ENCODE results near the gene KRT79.

DNA sequence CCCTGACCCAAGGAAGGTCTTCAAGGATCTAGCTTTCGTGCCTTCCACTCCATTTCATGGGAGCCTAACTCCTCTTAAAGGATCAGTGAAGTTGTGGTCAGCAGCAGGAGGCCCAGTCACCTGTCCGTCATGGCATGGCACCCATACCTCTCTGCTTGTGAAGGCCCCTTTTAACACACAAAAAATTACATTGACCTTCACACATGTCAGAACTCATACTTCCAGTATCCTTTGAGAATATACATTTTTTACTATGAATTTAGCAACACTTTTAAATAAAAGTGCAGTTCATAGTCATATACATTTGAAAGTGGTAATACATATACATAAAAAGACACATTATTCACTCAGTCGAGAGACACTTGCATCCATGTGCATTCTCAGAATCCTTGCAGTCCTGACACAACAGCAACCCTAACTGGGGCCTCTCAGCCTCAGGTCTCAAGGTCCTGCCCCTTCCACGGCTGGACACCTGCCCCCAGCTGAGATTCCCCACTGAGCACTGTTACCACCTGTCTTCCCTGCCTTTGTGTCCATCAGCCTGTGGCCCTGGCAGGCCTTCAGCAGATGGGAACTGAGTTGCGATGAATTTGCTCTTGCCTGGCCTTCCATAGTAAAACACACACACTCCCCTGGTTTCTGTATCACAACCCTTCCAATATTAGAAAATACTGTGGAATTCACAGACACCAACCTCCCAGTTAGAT lies 34.5 kb downstream of the KRT79 start:
- TF ChIP-seq, protein P1, sequence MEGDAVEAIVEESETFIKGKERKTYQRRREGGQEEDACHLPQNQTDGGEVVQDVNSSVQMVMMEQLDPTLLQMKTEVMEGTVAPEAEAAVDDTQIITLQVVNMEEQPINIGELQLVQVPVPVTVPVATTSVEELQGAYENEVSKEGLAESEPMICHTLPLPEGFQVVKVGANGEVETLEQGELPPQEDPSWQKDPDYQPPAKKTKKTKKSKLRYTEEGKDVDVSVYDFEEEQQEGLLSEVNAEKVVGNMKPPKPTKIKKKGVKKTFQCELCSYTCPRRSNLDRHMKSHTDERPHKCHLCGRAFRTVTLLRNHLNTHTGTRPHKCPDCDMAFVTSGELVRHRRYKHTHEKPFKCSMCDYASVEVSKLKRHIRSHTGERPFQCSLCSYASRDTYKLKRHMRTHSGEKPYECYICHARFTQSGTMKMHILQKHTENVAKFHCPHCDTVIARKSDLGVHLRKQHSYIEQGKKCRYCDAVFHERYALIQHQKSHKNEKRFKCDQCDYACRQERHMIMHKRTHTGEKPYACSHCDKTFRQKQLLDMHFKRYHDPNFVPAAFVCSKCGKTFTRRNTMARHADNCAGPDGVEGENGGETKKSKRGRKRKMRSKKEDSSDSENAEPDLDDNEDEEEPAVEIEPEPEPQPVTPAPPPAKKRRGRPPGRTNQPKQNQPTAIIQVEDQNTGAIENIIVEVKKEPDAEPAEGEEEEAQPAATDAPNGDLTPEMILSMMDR (IDR thresholded peaks at IDR 0.05; ENCODE audit: low read depth, low read length, poor library complexity, severe bottlenecking): no peak
- TF ChIP-seq EZH2phosphoT487 (IDR thresholded peaks at IDR 0.05; ENCODE audit: borderline replicate concordance, low read length): no peak

Measured in DOHH2 (cell line).